HG03039 (cell line): ENCODE data around the gene ARHGAP26.
"Not testable (repeated sequence)": the region's sequence is repeated elsewhere in the genome, so short reads cannot be mapped to it uniquely, and the experiment has no call there.

Experiments
- ATAC-seq: cut with Tn5 transposase; IDR thresholded peaks from one replicate; pipeline ENCODE4 v1.9.1; 2021; ENCODE audit warnings: mild to moderate bottlenecking, moderate library complexity; ENCODE audit not compliant: unreplicated experiment

ARHGAP26 gene

DNA sequence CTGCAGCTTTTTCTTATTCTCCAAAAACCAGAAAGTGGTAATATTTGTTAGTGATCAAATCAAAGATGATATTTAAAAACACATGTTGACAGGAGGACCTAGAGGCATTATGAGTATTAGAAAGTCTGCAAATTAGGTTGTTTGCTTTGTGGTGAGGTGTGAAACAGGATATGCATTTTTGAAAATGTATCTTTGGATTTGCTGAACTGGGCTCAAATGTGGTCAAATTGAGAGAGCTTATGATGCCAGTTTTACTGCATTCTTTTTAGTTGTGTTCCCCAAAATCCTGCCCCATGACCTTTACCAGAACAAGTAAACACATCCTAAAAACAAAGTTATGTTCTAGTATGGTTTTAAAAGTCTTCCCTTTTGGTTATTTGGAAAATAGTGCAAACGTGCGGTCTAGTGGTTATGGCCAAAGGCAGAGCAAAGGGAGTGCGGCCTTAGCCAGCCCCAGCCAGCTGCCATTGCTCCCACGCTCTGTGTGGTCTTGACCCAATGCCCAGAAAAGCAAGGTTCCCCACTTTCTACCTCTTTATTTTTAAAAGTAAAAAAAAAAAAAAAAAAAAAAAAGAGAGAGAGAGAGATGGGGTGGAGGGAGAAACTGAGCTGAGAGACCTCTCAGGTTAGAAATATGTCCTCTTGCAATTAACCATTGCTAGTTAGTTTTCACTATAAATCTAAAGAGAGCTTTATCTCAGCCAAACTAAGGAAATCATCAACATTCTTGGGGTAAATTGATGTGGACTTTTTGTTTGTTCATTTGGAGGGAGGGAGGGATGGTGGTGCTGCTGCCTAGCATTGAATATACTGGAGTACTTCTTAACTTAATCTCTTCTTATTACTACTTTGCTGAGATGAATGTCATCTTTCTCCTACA is 176.6 kb downstream of the ARHGAP26 start:
- no peak for ATAC-seq

DNA sequence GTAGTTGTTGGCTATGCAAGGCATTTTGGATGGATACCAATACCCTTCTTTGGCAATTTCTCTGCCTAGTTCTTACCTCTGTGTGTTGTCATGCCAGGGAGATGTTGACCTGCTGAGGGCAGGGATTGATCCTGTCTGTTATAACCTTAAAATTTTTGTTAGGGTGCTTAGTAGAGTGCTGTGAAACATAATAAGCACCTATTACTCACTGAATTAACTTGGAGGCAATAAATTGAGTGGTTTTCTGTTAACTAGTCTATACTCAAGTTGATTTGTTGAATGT is 177.2 kb downstream of the ARHGAP26 start:
- no peak for ATAC-seq

DNA sequence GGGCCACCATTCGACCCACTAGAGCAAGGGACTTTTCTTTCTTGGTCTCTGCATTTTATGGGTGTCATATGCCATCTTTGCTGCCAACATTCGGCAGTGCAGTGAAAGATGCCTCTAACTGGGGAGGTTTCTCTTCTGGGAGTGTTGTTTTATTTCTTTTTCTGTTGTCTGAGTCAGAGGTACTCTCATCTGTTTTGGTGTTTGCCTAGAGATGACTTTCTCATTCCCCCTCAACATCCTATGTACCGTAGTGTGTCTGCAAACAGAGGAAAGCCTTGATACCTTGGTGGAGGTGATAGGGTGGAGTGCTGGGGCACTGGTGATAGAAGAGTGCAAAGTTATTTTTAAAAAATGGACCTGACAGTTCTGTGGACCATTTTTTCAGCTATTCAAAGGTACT is 182.1 kb downstream of the ARHGAP26 start:
- ATAC-seq = no peak

DNA sequence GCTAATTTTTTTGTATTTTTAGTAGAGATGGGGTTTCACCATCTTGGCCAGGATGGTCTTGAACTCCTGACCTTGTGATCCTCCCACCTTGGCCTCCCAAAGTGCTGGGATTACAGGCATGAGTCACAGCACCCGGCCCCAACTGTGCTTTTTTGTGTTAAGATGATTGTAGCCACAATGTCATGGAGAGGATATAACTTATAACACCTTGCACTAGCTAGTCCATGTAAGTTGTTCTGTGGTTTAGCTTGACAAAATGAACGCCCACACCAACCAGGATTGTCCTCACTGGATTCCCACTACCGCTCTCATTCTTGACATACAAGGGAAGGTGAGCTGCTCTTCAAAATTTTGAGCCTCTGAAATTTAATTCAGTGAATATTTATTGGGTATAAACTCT is 182.7 kb downstream of the ARHGAP26 start:
- not testable (repeated sequence) for ATAC-seq

- no peak for ATAC-seq
These were observed 184.3 kb downstream of the ARHGAP26 start for GRCh38 chr5:142954455-142954854.

DNA sequence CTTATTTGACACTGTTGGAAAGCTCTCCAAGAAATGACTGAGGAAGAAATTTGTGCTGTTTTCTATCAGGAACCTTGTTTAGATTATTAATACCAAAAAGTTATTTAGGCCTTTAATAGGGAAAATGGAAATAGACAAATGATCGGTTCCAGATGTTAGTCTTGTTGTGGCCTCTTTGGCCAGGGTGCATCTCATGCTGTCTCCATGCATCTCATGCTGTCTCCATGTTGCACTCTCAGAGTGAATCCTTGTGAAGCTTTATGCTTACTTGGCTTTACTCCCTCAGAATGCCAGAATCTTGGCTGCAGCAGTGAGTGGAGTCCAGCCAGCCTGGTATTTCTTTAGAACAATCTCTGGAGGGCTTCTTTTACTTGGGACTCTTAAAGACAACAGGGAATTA is 185.5 kb downstream of the ARHGAP26 start:
- no peak for ATAC-seq

DNA sequence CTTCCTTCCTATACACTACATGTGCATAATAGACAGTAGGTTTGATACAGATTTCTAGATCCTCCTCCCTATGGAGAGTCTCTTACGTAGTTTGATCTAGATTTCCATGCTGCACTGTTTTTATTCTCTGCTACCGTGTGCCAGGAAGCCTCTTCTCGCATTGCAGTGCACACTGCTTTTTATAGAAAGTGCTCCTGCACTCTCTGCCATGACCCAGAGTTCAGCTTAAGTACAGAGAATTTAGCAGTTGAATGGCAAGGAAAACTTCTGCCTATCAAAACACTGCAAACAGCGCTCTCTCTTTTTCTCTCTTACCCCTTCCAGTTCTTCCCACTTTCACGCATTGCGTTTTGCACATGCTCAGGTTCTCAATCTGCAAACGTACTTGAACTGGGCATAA is 187.4 kb downstream of the ARHGAP26 start:
- no peak for ATAC-seq

GRCh38 chr5:142958944-142959682 is 188.9 kb downstream of the ARHGAP26 start:
- no peak for ATAC-seq

DNA sequence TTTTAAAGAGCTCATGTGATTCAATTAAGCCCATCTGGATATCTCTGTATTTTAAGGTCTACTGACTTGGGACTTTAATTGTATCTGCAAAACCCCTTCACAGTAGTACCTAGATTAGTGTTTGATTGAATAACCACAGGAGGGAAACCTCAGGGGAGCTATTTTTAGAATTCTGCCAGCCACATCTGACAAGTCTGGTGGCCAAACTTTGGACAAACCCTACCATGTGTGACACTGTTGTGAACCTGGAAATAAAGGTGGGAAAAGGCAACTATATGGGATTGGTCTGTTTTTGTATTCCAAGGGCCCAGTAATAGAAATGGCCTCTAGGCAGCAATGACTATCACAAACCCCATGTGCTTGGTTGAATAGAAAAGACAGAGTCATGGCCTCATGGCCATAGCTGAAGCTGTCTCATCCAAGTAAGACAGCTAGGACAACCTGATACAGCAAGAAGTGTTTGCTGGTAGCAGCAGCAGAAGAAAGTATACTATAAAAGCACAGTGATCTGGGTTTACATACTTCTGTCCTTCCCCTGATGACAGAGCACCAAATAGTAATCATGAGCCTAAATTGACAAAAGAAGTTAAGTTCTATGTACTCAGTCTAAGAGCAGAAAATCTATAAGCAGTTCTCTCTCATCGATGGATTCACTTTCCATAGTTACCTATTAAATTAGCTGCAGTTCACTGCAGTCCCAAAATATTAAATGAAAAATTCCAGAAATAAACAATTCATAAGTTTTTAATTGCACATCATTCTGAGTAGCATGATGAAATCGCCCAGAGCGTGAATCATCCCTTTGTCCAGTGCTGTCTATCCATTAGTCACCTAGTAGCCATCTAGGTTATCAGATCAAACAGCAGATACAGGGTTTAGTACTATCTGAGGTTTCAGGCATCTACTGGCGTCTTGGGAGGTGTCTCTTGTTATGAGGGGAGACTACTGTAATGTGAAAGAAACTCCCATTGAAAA is 189.8 kb downstream of the ARHGAP26 start:
- no peak for ATAC-seq

GRCh38 chr5:142961440-142962173 is 191.4 kb downstream of the ARHGAP26 start:
- ATAC-seq = no peak

- ATAC-seq = no peak
These were observed 192.0 kb downstream of the ARHGAP26 start for GRCh38 chr5:142962174-142962533.

- ATAC-seq = not testable (repeated sequence)
These were observed 195.3 kb downstream of the ARHGAP26 start for GRCh38 chr5:142965258-142966120.

DNA sequence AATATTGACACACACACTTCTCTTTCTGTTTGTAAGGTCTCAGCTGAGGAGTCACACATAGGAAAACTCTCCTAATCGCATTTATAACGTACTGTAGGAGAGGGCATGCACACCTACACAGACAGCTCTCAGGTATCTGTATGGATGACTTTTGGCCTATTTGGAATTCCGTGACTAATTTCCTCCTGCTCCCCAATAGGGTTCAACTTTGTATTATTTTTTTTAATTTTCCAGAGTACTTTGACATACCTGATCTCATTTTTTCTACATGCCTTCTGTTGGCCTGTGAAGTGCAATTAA is 195.9 kb downstream of the ARHGAP26 start:
- ATAC-seq = no peak

GRCh38 chr5:142969186-142969585 is 199.0 kb downstream of the ARHGAP26 start:
- no peak for ATAC-seq

DNA sequence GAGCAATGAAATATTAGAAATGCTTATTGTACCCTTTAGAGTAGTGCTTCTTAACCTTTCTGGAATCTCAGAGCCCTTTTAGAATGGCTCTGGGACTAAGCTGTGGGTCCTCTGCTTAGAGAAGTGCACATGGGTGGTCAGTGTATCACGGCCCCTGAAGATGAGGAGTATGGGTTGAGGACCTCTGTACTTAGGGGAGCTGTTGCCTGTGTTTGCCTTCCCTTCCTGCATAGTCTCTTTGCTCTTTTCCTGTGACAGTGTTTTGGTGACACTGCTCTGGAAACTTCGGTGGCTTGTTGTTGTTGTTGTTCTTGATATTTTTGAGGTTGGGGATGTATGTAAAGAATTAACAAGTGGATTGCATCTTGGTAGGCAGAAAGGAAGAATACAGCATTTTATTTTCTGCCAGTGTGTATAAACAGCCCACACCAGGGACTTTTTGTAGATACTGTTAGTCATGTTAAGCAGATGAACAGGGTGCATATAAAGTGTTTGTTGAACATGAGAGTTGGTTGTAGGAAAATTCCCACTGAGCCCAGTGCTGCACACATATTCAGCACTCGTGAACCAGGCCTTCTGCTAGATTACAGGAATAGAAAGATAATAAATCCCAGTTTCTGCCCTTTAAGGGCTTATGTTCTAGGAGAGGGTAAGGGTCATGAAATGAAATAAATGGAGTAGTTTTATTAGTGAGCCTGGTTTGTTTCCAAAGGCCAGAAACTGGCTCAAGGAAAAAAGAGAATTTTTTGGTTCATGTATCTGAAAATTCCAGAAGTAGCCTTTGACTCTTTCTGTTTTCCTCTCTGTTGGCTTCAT is 199.7 kb downstream of the ARHGAP26 start:
- no peak for ATAC-seq

GRCh38 chr5:142970440-142971030 is 200.4 kb downstream of the ARHGAP26 start:
- ATAC-seq = no peak

- ATAC-seq = no peak
These were observed 201.3 kb downstream of the ARHGAP26 start for GRCh38 chr5:142971303-142972013.

- ATAC-seq = no peak
These were observed 201.9 kb downstream of the ARHGAP26 start for GRCh38 chr5:142972064-142972570.
